ENCODE measurements around the gene P2RY14. TPM values are rescaled to one million over a fixed set of nuclear protein-coding genes. Genes with fewer than 3 reads are reported as not detected.

P2RY14 gene
- total RNA-seq, 1 donor from 2014 or later, result 2.9 TPM

GRCh38 chr3:151300539-151300938, 22.2 kb upstream of the P2RY14 start:
- DNase-seq, result no peak

- no peak for DNase-seq
Observed at GRCh38 chr3:151299006-151299405, 20.7 kb upstream of the P2RY14 start.

- no peak for DNase-seq
Observed at GRCh38 chr3:151297429-151297828, 19.1 kb upstream of the P2RY14 start.

- DNase-seq, result no peak
Observed at GRCh38 chr3:151296226-151296625, 17.9 kb upstream of the P2RY14 start.

DNA sequence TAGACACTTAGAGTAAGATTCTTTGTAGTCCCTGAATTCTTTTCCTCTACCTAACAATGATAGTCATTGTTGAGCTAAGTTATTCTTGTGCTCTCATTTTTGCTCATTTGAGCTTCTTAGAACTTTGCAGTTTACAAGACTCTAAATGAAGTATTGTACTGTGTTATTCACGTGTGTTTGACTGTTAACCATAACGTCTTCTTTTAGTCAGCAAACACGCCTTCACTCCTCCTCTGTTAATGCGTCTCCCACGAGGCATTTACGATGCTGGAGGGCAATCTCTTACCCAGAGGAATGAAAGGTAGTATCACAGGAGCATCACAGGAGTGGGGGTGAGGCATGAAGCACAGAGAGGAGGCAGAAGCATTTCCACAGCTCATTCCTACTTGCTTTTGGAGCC, 14.8 kb upstream of the P2RY14 start:
- no peak for DNase-seq

DNA sequence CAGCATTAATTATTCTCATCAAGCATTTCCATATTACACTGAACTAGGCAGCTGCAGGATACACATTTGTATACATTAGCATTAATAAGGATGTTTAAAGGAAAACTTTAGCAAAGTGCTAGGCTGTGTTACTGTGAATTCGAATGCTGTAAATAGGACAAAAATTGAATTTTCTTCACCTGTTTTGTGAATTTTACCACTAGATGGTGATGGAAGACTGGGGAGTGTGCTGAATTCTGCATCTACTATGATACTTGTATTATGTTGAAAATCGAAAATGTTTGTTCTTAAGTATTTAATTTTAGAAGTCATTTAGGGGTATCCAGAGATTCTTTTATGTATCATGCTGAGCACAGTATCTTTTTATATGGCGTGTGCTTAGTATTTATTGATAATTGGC, 12.3 kb upstream of the P2RY14 start:
- peak; percentile 39 for DNase-seq

GRCh38 chr3:151289445-151289844, 11.1 kb upstream of the P2RY14 start:
- DNase-seq, result no peak

DNA sequence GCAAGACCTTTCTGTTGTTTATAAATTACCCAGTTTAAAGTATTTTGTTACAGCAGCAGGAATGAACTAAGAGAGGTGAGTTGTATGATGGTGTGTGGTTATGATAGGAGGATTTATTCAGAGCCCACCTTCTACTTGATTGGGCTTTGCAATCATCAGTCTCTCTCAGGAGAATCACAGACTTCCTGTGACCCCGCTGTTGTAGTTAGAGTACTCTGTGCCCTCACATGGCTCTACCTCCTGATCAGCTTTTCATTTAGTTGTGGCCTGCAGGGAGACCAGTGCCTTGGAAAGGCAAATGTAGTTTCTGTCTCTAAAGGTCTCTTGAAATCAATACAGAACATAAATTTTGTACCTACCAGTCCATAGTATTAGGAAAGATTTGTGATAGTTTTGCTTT, 7.6 kb upstream of the P2RY14 start:
- DNase-seq, result no peak

GRCh38 chr3:151283907-151284461, 5.6 kb upstream of the P2RY14 start:
- peak; percentile 34 for DNase-seq

DNA sequence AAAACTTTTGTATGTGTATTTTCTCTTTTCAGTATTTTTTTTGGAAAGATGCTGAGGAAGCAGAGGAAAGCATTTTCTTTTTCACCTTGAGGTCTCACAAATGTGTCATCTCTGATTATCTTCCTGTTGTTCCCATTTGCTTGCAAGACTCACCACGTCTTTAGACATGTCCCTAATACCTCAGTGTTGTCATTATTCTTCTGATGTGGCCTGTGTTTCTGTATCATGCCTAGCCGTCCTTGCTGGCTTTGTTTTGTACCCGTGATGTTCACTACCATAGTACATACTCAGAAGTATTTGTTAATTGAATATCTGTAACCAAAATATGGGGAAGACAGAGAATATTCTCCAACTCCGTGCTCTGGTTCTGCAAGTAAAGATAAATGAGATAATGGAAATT, 5.0 kb upstream of the P2RY14 start:
- no peak for DNase-seq

DNA sequence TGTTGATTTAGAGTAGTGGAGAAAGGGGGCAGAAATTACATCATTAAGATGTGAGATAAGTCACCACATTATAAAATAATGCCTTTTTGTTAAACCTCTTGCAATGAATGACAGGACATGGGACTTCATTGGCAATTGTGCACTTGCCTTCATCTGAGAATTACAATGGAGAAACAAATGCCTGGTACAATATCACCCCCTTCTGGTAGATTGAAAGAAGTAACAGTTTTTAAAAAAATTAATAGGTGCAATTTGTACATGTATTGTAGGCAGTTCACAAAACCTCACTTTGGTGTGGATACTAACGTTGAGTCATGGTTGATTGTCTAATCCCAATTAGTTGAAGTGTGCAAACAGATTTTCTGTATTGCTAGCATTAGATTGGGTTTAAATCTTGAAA, 4.6 kb upstream of the P2RY14 start:
- DNase-seq, result peak; percentile 77

DNA sequence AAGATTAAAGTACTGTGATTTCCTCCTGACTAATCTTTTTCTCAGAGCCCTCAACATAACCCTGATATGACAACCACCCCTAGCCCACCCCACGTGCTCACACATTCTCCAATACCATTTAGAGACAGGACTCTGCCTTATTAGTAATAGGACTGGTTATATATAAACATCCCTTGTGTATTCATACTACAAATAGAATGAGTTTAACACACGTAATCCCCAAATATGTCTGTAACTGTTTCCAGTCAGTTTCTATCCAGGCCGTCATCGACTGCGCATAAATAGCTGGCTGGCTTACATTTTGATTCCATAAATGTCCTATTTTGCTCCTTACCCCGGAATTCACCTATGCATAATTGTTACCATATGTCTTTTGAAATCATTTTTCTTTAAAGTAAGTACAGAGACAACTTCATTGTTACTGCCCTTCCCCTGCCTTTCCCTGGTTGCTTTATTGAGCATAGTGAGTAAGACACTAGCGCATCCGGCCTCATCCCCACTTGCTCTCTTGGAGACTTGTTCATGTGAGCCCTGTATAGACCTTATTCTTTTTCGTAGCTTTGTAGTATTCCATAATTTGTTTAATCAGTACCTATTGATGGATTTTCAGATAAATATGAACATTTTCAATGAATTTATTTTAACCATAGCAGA, 3.5 kb upstream of the P2RY14 start:
- DNase-seq, result peak; percentile 56

- DNase-seq, result no peak
Observed at GRCh38 chr3:151276687-151277042, 1.7 kb downstream of the P2RY14 start.

GRCh38 chr3:151276038-151276686, 2.2 kb downstream of the P2RY14 start:
- no peak for DNase-seq

GRCh38 chr3:151275091-151275490, 3.3 kb downstream of the P2RY14 start:
- DNase-seq, result no peak

- DNase-seq, result no peak
Observed at GRCh38 chr3:151269631-151270030, 8.7 kb downstream of the P2RY14 start.

DNA sequence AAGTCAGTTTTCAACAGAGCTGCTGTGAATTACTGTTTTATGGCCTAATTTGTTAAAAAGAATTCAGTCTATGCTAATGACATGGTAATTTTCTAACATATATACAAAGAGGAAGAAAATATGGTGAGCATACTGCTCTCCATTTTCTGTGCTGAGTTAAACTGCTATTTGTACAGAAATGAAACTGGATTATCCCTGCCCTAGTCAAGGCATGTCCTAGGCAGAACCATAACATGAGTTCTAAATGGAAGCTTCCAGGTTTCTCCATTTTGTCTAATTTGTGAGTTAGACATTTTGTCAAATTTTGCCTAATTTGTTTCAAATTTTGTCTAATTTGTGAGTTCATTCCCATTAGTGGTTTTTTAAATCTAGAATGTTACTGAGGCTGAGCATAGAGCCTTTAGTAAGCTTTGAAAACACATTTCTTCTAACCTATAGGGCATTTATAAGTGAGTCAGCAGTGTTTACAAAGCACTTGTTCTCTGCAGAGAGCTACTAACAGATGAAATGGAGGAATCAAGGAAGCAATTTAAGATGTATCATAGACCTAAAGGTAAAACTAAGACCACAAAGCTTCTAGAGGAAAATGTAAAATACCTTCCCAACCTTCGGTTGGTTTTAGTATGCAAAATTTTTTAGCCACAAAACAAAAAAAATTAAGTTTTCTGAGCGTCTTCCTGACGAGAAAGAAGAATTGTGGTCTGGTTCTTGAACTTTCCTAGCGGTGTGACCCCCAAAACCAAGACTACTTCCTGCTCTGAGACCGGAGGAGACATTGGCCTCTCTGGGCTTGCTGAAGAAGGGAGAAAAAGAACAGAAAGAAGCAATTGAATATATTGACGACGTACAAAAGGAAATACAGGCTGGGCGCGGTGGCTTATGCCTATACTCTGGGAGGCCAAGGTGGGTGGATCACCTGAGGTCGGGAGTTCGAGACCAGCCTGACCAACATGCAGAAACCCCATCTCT, 9.8 kb downstream of the P2RY14 start:
- no peak for DNase-seq

DNA sequence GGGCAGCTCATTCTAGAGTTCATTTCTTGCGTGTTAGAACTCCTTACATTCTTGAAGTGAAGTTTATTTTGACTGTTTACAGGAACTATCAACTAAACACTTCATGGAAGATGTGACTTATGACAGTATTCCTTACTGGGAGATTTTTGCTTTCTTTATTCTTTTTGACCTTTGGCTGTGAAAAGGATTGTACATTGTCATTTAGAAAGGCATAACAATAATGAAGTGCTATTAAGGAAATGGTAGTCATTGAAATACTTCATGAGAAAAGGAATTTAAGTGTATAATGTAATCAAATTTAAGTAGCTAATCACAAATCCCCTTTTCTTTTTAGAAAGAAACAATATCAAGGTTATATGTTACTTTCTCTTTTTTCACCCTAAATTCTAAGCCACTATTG, 11.3 kb downstream of the P2RY14 start:
- no peak for DNase-seq

- peak; percentile 33 for DNase-seq
Observed at GRCh38 chr3:151265866-151266265, 12.5 kb downstream of the P2RY14 start.

DNA sequence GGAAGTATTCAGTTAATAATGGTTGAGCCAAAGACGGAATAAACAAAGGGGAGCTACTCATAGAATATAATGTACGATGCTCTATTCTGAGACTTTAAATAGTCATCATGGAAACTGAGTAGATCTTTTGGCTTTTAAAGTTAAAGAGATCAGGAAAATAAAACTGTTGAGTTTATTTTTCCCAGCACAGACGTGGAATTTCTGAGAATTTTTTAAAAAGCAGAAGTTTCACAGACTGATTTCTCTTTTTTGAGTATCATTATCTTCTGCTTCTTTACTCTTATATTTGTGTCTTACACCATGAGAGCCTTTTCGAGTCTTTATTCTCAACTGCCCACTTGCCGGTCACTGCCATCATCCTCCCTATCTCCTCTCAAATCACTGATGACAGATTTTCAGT, 13.2 kb downstream of the P2RY14 start:
- no peak for DNase-seq

- no peak for DNase-seq
Observed at GRCh38 chr3:151264605-151265004, 13.7 kb downstream of the P2RY14 start.

DNA sequence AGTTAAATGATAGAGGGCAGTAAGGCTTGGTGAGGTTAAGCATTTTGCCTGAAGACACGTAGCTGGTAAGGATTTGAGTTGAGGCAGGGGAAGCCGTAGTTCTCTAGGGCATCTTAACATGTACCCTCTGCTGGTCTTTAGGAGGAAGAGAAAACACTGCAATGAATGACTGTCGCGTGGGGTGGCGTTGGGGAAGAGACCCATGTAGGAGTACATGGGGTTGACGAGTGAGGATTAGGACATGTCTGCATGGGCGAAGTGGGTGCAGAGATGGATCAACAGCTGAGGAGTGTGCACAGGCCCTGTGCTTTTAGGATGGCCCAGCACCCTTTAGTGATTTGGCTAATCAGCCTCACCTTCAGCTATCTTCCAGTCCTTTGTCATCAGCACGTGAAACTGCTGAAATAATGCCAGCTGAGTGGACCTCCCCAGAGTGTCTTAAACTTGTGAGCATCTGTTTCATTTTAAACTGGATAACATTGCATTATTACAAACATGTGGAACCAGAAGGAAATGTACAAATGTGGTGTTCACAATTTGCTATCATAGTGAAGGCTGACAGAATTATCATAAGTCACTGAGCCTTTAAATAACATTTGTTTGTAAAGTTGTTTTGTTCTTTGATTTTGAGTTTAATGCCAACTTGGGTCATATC, 15.3 kb downstream of the P2RY14 start:
- no peak for DNase-seq
